Lower leg skin (tissue), 3 donors: Measurements from ENCODE around the gene SLFN12.

Experiments
- POLR2A ChIP-seq, 2 donors: fragments of 450-650 bp; IDR thresholded peaks; one replicate each; pipeline ENCODE4 v1.6.1; 2016 to 2017; ENCODE audit warnings: antibody characterized with exemption in 2 of 2, mild to moderate bottlenecking in 1 of 2, moderate library complexity in 1 of 2
- TF ChIP-seq, protein P1 (sequence below), 3 donors: fragments of 450-650 bp; IDR thresholded peaks; one replicate each; pipeline ENCODE4 v1.5.1; 2016; ENCODE audit warnings: antibody characterized with exemption in 3 of 3, mild to moderate bottlenecking in 3 of 3, moderate library complexity in 2 of 3

DNA sequence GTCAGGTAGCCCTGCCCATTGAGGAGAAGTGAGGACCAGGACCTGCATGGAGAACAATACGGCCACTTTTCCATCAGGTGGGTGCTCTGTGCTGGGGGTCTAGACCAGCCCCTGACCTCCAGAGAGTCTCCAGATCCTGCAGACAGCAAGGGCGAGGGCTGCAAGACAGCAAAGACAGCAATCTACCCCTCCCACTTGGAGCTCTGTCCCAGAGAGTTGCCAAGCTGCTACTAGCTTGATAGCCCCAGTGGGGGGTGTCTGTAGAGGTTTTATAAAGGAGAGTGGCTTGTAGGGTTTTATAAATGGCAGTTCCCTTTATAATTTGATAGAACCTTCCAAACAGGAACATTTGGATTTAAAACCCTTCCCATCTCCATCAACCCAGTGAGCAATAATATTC lies 42.1 kb downstream of the SLFN12 start:
- TF ChIP-seq, protein P1, sequence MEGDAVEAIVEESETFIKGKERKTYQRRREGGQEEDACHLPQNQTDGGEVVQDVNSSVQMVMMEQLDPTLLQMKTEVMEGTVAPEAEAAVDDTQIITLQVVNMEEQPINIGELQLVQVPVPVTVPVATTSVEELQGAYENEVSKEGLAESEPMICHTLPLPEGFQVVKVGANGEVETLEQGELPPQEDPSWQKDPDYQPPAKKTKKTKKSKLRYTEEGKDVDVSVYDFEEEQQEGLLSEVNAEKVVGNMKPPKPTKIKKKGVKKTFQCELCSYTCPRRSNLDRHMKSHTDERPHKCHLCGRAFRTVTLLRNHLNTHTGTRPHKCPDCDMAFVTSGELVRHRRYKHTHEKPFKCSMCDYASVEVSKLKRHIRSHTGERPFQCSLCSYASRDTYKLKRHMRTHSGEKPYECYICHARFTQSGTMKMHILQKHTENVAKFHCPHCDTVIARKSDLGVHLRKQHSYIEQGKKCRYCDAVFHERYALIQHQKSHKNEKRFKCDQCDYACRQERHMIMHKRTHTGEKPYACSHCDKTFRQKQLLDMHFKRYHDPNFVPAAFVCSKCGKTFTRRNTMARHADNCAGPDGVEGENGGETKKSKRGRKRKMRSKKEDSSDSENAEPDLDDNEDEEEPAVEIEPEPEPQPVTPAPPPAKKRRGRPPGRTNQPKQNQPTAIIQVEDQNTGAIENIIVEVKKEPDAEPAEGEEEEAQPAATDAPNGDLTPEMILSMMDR (IDR thresholded peaks at IDR 0.05) = no peak
- no peak for TF ChIP-seq POLR2A (IDR thresholded peaks at IDR 0.05)
